Mesendoderm (in vitro differentiated cells): ENCODE measurements around the gene ZDHHC12.

Experiments
- DNase-seq: peaks from one replicate; pipeline ENCODE4 v3.0.0; 2013
- H2AK5ac ChIP-seq: 2 replicates; pipeline ENCODE4 v1.6.1; 2013; ENCODE audit warnings: low read length, inconsistent platforms
- H2BK120ac ChIP-seq: 2 replicates; pipeline ENCODE4 v1.6.1; 2013; ENCODE audit warnings: low read depth, mild to moderate bottlenecking, low read length, moderate library complexity, mixed read lengths
- H2BK15ac ChIP-seq: replicated peaks from 2 replicates; pipeline ENCODE4 v1.6.1; 2013; ENCODE audit warnings: low read depth, mild to moderate bottlenecking, moderate library complexity
- H2BK5ac ChIP-seq: 2 replicates; pipeline ENCODE4 v1.6.1; 2013; ENCODE audit warnings: low read length, inconsistent platforms
- H3K18ac ChIP-seq: 2 replicates; pipeline ENCODE4 v1.6.1; 2013; ENCODE audit warnings: mild to moderate bottlenecking, low read length, mixed read lengths
- H3K23ac ChIP-seq: one replicate; pipeline ENCODE4 v1.6.1; 2013; ENCODE audit warnings: low read length
- H3K27ac ChIP-seq: 2 replicates; pipeline ENCODE4 v1.5.1; 2013; ENCODE audit warnings: low read depth, mild to moderate bottlenecking, inconsistent platforms, low read length, moderate library complexity
- H3K27me3 ChIP-seq: 2 replicates; pipeline ENCODE4 v1.6.1; 2013; ENCODE audit warnings: low read length, control low read depth, mild to moderate bottlenecking, inconsistent platforms; ENCODE audit not compliant: insufficient read depth, poor library complexity
- H3K36me3 ChIP-seq: 2 replicates; pipeline ENCODE4 v1.6.1; 2013; ENCODE audit warnings: low read length, inconsistent platforms; ENCODE audit not compliant: control insufficient read depth, insufficient read depth
- H3K4ac ChIP-seq: one replicate; pipeline ENCODE4 v1.6.1; 2013; ENCODE audit warnings: low read depth, mild to moderate bottlenecking, low read length, moderate library complexity
- H3K4me1 ChIP-seq: 2 replicates; pipeline ENCODE4 v1.6.1; 2013; ENCODE audit warnings: low read depth, low read length, inconsistent platforms; ENCODE audit not compliant: control insufficient read depth
- H3K4me2 ChIP-seq: 2 replicates; pipeline ENCODE4 v1.6.1; 2013; ENCODE audit warnings: low read length
- H3K4me3 ChIP-seq: 2 replicates; pipeline ENCODE4 v1.5.1; 2013; ENCODE audit warnings: mild to moderate bottlenecking, low read length
- H3K56ac ChIP-seq: one replicate; pipeline ENCODE4 v1.6.1; 2013; ENCODE audit warnings: low read length
- H3K79me1 ChIP-seq: 2 replicates; pipeline ENCODE4 v1.6.1; 2013; ENCODE audit warnings: low read length, inconsistent platforms
- H3K79me2 ChIP-seq: 2 replicates; pipeline ENCODE4 v1.6.1; 2013; ENCODE audit warnings: mild to moderate bottlenecking, low read length; ENCODE audit not compliant: control insufficient read depth, insufficient read depth
- H3K9ac ChIP-seq: 2 replicates; pipeline ENCODE4 v1.6.1; 2013; ENCODE audit warnings: low read length, inconsistent platforms
- H4K5ac ChIP-seq: one replicate; pipeline ENCODE4 v1.6.1; 2013; ENCODE audit warnings: low read length
- H4K8ac ChIP-seq: one replicate; pipeline ENCODE4 v1.6.1; 2013; ENCODE audit warnings: low read depth, mild to moderate bottlenecking, control low read depth, low read length, moderate library complexity
- WGBS: extraction: QIAGEN DNeasy Blood & Tissue Kit; methylation state at CpG from one replicate; pipeline ENCODE4 v1.1.7; 2013; ENCODE audit warnings: low lambda C conversion rate, missing lambda C conversion rate; ENCODE audit not compliant: insufficient coverage; ENCODE audit errors: extremely low coverage; 5-methylcytosine and 5-hydroxymethylcytosine counted together

Gene ZDHHC12

DNA sequence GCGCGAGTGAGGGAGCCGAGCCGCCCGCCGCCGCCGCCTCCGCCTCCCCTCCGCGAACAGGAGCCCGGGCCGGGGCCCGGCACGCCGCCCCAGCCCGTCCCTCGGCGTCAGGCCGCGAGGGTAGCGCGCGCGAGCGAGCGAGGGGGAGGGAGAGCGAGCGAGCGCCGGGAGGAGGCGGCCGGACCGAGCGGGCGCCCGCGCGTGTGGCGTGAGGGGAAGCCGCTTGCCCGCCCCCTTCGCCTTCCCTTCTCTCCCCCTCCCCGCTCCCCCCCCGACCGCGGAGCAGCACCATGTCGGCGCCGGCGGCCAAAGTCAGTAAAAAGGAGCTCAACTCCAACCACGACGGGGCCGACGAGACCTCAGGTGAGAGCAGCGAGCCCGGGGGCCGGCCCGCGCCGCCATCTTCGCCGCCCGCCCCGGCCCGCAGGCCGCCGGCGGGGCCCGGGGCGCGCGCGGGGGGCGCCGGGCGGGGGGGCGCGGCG lies 34.6 kb downstream of the ZDHHC12 start:
- H3K9ac ChIP-seq: peak overlapping the region; percentile 92
- DNase-seq: no peak
- no CpG with 5 or more reads among the region's 80 CpGs for WGBS
- H3K27me3 ChIP-seq: no peaks in the 10 kb centered on the region
- peak overlapping the region; percentile 90 for H4K8ac ChIP-seq
- no peak overlapping the region for H2AK5ac ChIP-seq
- peak overlapping the region; percentile 95 for H2BK120ac ChIP-seq
- peak overlapping the region; percentile 80 for H3K4me3 ChIP-seq
- no peak overlapping the region for H2BK5ac ChIP-seq
- H3K4ac ChIP-seq: peak overlapping the region; percentile 100
- peak overlapping the region; percentile 95 for H3K56ac ChIP-seq
- H3K4me2 ChIP-seq: no peak overlapping the region
- H3K27ac ChIP-seq: peak overlapping the region; percentile 99
- no peak overlapping the region for H2BK15ac ChIP-seq
- H3K4me1 ChIP-seq: peaks cover 7% of the 10 kb centered on the region
- peak overlapping the region; percentile 100 for H3K18ac ChIP-seq
- peaks cover 58% of the 10 kb centered on the region for H3K79me2 ChIP-seq
- no peak overlapping the region for H3K23ac ChIP-seq
- peaks cover 5% of the 10 kb centered on the region for H3K36me3 ChIP-seq
- H3K79me1 ChIP-seq: peaks cover 14% of the 10 kb centered on the region
- no peak overlapping the region for H4K5ac ChIP-seq

DNA sequence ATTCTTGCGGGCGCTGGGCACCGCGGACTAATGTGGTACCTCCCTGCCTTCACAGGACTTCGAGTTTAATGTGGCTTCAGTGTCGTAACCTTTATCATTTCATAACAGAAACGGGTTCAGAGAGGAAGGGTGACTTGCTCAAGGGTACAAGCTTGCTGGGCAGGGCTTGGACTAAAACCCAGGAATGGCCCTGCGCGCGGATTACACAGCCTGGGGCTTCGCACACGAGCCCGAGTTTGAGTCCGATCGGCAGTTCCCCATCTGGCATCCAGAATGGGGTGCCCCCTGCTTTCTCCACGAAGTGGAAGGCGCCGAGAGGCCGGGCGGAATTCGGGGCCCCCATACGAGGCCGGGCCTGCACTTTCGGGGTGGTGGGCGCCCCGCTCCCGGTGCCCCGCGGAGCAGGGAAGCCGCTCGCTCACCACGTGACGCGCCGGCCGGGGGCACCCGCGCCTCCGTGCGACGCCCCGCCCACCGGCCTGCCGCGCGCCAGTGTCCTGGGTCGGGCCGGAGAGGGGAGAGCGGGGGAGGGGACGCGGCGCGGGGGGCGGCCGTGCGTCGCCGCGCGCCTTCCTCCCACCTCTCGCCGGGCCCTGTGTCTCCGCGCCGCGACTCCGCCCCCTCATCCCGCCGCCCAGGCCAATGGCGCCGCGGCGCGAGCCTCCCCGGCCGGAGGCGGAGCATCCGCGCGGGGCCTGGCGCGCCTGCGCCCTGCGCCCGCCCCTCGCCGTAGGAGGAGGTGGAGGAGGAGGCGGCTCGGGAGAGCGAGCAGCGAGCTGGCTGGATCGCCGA lies 35.2 kb downstream of the ZDHHC12 start, which contains the start of gene SET:
TSS of gene SET (plus strand) at position 722 of the 792 bp plus-strand sequence. CDS start 361 bp downstream, outside the sequence.
- Histone ChIP-seq H3K36me3 (peaks cover 5% of the 10 kb centered on the region), H2AK5ac (no peak within 1 kb of the TSS), H3K4me3 (peak within 1 kb of the TSS; percentile 80), H3K4ac (peak within 1 kb of the TSS; percentile 100), H4K8ac (peak within 1 kb of the TSS; percentile 90), H2BK120ac (peak within 1 kb of the TSS; percentile 95), H3K56ac (peak within 1 kb of the TSS; percentile 98), H3K4me2 (peak within 1 kb of the TSS; percentile 94), H2BK5ac (peak within 1 kb of the TSS; percentile 45), H3K79me2 (peaks cover 63% of the 10 kb centered on the region), H4K5ac (no peak within 1 kb of the TSS), H3K27me3 (no peaks in the 10 kb centered on the region), H3K9ac (peak within 1 kb of the TSS; percentile 95), H3K79me1 (peaks cover 14% of the 10 kb centered on the region), H3K27ac (peak within 1 kb of the TSS; percentile 99), H3K23ac (peak within 1 kb of the TSS; percentile 95), H3K18ac (peak within 1 kb of the TSS; percentile 100), H3K4me1 (peaks cover 7% of the 10 kb centered on the region), H2BK15ac (no peak within 1 kb of the TSS)
- peak; percentile 96 for DNase-seq
- WGBS: no CpG with 5 or more reads among the region's 93 CpGs

DNA sequence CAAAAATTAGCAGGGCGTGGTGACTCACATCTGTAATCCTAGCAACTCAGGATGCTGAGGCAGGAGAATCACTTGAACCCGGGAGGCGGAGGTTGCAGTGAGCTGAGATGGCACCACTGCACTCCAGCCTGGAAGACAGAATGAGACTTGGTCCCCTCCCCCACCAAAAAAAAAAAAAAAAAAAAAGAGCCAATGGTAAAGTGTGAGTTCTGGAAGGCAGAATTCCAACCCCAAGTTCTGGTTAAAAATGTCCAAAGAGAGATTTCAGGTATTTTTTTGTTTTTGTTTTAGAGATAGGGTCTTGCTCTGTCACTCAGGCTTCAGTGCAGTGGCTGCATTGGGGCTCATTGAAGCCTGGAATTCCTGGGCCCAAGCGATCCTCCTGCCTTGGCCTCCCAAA lies 36.5 kb downstream of the ZDHHC12 start:
- no peak for DNase-seq
- Histone ChIP-seq H4K8ac (no peak overlapping the region), H3K4me3 (no peak overlapping the region), H3K23ac (no peak overlapping the region), H3K18ac (no peak overlapping the region), H2BK120ac (no peak overlapping the region), H3K9ac (no peak overlapping the region), H2BK5ac (no peak overlapping the region), H3K56ac (peak overlapping the region; percentile 98), H4K5ac (no peak overlapping the region), H3K79me2 (peaks cover 62% of the 10 kb centered on the region), H3K27ac (no peak overlapping the region), H2AK5ac (no peak overlapping the region), H3K4me2 (no peak overlapping the region), H3K4ac (no peak overlapping the region), H3K79me1 (peaks cover 13% of the 10 kb centered on the region), H3K4me1 (peaks cover 7% of the 10 kb centered on the region), H2BK15ac (no peak overlapping the region), H3K27me3 (no peaks in the 10 kb centered on the region), H3K36me3 (peaks cover 3% of the 10 kb centered on the region)
- WGBS: no CpG with 5 or more reads among the region's 4 CpGs

DNA sequence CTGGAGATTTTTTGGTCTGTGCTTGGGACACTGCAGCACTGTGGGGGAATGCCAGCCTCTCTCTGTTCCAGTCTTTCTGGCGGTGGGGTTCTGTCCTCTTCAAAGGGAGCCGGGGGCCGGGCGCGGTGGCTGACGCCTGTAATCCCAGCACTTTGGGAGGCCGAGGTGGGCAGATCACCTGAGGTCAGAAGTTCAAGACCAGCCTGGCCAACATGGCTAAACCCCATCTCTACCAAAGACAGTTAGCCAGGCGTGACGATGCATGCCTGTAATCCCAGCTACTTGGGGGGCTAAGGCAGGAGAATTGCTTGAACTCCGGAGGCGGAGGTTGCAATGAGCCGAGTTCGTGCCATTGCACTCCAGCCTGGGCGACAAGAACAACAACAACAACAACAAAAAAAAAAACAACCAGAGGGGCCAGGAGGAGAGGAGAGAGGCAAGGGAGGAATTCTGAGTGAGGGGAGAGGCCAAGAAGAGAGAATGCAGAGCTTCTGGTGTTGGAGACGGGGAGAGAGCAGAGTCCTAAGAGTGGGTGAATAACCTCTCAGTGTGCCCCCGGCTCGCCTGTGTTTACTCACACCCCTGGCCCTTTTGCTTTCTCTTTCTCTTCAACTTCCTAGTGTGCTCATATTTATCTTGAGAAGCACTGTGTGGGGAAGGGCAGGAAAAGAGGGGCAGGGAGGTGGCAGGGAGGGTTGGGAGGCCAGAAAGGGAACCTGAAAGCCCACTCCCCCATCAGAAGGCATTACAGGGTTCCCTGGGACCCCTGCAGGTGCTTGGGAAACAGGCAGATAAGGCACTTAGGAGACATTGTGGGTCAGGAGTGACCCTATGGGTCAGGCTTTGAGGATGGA lies 38.1 kb downstream of the ZDHHC12 start:
- H3K79me1 ChIP-seq: peaks cover 10% of the 10 kb centered on the region
- H3K36me3 ChIP-seq: no peaks in the 10 kb centered on the region
- WGBS: no CpG with 5 or more reads among the region's 17 CpGs
- peaks cover 7% of the 10 kb centered on the region for H3K4me1 ChIP-seq
- no peak overlapping the region for H3K18ac ChIP-seq
- H3K4ac ChIP-seq: no peak overlapping the region
- H3K79me2 ChIP-seq: peaks cover 52% of the 10 kb centered on the region
- no peak overlapping the region for H4K5ac ChIP-seq
- H4K8ac ChIP-seq: no peak overlapping the region
- H3K4me3 ChIP-seq: no peak overlapping the region
- H2BK15ac ChIP-seq: no peak overlapping the region
- no peaks in the 10 kb centered on the region for H3K27me3 ChIP-seq
- peak overlapping the region; percentile 96 for H3K9ac ChIP-seq
- peak overlapping the region; percentile 94 for H3K56ac ChIP-seq
- no peak overlapping the region for H3K27ac ChIP-seq
- DNase-seq: no peak
- H3K23ac ChIP-seq: peak overlapping the region; percentile 48
- H3K4me2 ChIP-seq: peak overlapping the region; percentile 100
- peak overlapping the region; percentile 43 for H2AK5ac ChIP-seq
- H2BK5ac ChIP-seq: no peak overlapping the region
- no peak overlapping the region for H2BK120ac ChIP-seq

DNA sequence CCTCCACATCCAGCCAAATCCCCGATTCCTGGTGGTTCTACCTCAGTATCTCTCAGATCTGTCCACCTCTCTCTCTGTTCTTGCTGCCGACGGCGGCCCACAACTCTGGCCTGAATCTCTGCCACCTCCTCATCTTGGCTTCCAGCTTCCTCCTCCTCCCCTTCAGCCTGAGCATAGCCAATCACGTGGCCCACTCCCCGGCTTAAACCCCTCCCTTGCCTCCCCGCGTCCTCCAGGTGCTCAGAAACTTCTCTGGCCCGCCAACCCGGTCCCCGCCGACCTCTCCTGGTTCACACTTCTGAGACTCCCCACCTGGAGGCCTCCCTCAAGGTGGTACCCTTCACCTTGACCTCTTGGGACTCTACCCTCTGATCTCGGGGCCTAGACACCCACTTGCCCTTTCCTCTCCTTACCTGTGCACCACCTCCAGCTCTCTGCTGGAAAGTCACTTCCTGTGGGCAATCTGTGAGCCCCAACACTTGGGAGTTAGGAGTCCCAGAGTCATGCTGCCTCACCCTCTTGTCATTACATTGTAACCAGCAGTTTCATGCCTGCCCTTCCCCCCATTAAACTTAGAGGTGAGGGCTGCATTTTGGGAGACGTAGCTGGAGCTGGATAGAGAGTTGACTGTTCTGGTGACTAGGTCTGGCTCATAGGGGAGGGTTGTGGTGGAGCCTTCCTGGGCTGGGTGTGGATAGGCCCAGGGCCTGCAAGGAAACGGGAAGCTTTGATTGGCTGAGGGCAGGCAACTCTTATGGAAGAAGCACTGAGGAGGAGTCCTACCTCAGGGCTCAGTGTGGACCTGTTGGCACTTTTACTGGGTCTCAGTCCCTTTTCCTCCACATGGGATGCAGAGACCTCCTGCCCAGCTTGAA lies 39.4 kb downstream of the ZDHHC12 start:
- no peaks in the 10 kb centered on the region for H3K27me3 ChIP-seq
- H3K4me2 ChIP-seq: peak overlapping the region; percentile 100
- H3K4me1 ChIP-seq: peaks cover 7% of the 10 kb centered on the region
- no CpG with 5 or more reads among the region's 15 CpGs for WGBS
- H3K18ac ChIP-seq: peak overlapping the region; percentile 77
- H3K23ac ChIP-seq: peak overlapping the region; percentile 85
- H2AK5ac ChIP-seq: peak overlapping the region; percentile 94
- H2BK120ac ChIP-seq: no peak overlapping the region
- no peak overlapping the region for H4K8ac ChIP-seq
- H3K79me1 ChIP-seq: peaks cover 10% of the 10 kb centered on the region
- no peak overlapping the region for H2BK15ac ChIP-seq
- H4K5ac ChIP-seq: no peak overlapping the region
- no peaks in the 10 kb centered on the region for H3K36me3 ChIP-seq
- DNase-seq: peak; percentile 96
- peaks cover 42% of the 10 kb centered on the region for H3K79me2 ChIP-seq
- peak overlapping the region; percentile 76 for H3K4ac ChIP-seq
- peak overlapping the region; percentile 96 for H3K9ac ChIP-seq
- H3K4me3 ChIP-seq: peak overlapping the region; percentile 89
- H2BK5ac ChIP-seq: peak overlapping the region; percentile 98
- H3K27ac ChIP-seq: peak overlapping the region; percentile 91
- peak overlapping the region; percentile 94 for H3K56ac ChIP-seq
